Ovary (tissue), 3 donors: ENCODE results near the gene PMF1.
"Not testable (repeated sequence)": the region's sequence is repeated elsewhere in the genome, so short reads cannot be mapped to it uniquely, and the experiment has no call there.

Source experiments
- CTCF ChIP-seq, 3 donors: fragments of 450-650 bp in 2 of 3; fragments of 200-600 bp in 1 of 3; IDR thresholded peaks; one replicate each; pipeline versions ENCODE4 v1.5.1 to v1.8.0; 2016 to 2022; ENCODE audit warnings: antibody characterized with exemption in 3 of 3, mild to moderate bottlenecking in 1 of 3
- EP300 ChIP-seq: sonication (generic); formaldehyde crosslinking; IDR thresholded peaks from one replicate; pipeline ENCODE4 v1.6.1; 2017; ENCODE audit warnings: antibody characterized with exemption
- POLR2A ChIP-seq: fragments of 450-650 bp; IDR thresholded peaks from one replicate; pipeline ENCODE4 v1.6.1; 2017; ENCODE audit warnings: antibody characterized with exemption, mild to moderate bottlenecking, moderate library complexity
- donor health status: DM: no; HTN: no; CAD: no.

- not testable (repeated sequence) for TF ChIP-seq CTCF (IDR thresholded peaks at IDR 0.05); POLR2A; EP300
These were observed 22.5 kb upstream of the PMF1 start for GRCh38 chr1:156190265-156190664.
